ENCODE data around the gene ARRDC1.

The ARRDC1 gene

DNA sequence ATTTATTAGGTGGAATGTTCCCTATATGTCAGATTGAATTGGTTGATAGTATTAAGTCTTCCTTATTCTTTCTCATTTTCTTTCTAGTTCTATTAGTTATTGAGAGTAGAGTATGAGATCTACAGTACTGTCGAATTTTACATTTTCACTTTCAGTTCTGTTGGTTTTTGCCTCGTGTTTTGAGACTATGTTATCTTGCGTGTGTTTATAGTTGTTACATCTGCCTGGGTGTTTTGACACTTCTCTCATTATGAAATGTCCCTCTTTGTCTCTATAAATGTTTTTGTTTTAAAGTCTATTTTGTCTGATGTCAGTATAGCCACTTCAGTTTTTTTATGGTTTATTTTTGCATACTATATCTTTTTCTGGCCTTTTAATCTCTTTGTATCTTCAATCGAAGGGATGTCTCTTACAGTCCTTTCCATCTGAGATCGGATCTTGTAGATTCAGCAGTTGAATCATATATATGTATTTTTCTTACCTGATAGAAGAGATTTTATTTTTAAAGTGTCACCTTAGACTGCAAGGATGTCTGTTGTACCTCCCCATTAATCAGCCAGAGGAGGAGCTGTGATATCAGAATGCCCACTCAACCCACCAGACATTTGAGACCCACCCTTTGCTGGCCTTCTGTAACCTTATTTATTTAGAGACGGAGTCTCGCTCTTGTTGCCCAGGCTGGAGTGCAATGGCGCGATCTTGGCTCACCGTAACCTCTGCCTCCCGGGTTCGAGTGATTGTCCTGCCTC is 34.0 kb downstream of the ARRDC1 start:
- Mint-ChIP-seq H3K27me3 (ENCODE audit: low read depth, poor library complexity) (no peaks in the 10 kb centered on the region), H3K36me3 (ENCODE audit: low read depth) (peaks cover 74% of the 10 kb centered on the region), H3K9me3 (peaks cover 16% of the 10 kb centered on the region), H3K4me3 (no peak overlapping the region), H3K4me1 (no peaks in the 10 kb centered on the region), H3K27ac (no peak overlapping the region)
- TF ChIP-seq, protein P1, sequence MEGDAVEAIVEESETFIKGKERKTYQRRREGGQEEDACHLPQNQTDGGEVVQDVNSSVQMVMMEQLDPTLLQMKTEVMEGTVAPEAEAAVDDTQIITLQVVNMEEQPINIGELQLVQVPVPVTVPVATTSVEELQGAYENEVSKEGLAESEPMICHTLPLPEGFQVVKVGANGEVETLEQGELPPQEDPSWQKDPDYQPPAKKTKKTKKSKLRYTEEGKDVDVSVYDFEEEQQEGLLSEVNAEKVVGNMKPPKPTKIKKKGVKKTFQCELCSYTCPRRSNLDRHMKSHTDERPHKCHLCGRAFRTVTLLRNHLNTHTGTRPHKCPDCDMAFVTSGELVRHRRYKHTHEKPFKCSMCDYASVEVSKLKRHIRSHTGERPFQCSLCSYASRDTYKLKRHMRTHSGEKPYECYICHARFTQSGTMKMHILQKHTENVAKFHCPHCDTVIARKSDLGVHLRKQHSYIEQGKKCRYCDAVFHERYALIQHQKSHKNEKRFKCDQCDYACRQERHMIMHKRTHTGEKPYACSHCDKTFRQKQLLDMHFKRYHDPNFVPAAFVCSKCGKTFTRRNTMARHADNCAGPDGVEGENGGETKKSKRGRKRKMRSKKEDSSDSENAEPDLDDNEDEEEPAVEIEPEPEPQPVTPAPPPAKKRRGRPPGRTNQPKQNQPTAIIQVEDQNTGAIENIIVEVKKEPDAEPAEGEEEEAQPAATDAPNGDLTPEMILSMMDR (IDR thresholded peaks at IDR 0.05), result no peak
- DNase-seq, result no peak

GRCh38 chr9:137640862-137641261 is 35.4 kb downstream of the ARRDC1 start:
- H3K9me3 Mint-ChIP-seq, result peaks cover 16% of the 10 kb centered on the region
- no peak for DNase-seq
- H3K27me3 Mint-ChIP-seq (ENCODE audit: low read depth, poor library complexity), result no peaks in the 10 kb centered on the region
- peaks cover 75% of the 10 kb centered on the region for H3K36me3 Mint-ChIP-seq (ENCODE audit: low read depth)
- H3K4me3 Mint-ChIP-seq, result no peak overlapping the region
- TF ChIP-seq, protein P1 (IDR thresholded peaks at IDR 0.05), result no peak
- peaks cover 5% of the 10 kb centered on the region for H3K4me1 Mint-ChIP-seq
- peak overlapping the region; percentile 80 for H3K27ac Mint-ChIP-seq

DNA sequence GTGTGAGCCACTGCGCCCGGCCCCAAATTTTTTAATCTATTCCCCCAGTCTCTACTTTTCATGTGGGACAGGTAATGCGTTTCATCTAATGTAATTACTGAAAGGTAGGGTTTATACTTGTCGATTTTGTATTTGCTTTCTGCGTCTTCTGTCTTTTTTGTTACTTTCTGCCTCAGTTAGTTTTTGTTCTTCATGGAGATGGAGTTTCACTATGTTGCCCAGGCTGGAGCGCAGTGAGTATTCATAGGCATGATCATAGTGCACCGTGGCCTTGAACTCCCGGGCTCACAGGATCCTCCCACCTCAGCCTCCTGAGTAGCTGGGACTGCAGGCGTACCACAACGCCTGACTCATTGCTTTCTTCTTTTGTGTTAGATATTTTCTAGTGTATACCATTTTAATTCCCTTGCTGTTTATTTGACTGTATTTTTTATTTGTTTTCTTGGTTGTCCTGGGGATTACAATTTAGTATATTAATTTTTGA is 36.7 kb downstream of the ARRDC1 start:
- Mint-ChIP-seq H3K27ac (peak overlapping the region; percentile 16), H3K4me3 (no peak overlapping the region), H3K27me3 (ENCODE audit: low read depth, poor library complexity) (no peaks in the 10 kb centered on the region), H3K4me1 (peaks cover 17% of the 10 kb centered on the region), H3K9me3 (peaks cover 8% of the 10 kb centered on the region), H3K36me3 (ENCODE audit: low read depth) (peaks cover 77% of the 10 kb centered on the region)
- DNase-seq, result no peak
- TF ChIP-seq, protein P1 (IDR thresholded peaks at IDR 0.05), result no peak

DNA sequence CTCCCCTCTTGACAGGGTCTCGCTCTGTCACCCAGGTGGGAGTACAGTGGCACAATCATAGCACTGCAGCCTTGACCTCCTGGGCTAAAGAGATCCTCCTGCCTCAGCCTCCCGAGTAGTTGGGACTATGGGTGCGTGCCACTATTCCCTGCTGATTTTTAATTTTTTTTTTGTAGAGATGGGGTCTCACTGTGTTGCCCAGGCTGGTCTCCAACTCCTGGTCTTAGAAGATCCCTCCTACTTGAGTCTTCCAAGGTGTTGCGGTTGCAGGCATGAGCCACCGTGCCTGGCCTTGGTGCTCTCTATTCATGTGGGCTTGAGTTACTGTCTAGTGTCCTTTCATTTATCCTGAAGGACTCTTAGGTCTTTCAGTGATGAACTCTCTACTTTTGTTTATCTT is 37.4 kb downstream of the ARRDC1 start:
- no peak for DNase-seq
- Mint-ChIP-seq H3K36me3 (ENCODE audit: low read depth) (peaks cover 77% of the 10 kb centered on the region), H3K4me3 (no peak overlapping the region), H3K9me3 (peaks cover 4% of the 10 kb centered on the region), H3K27me3 (ENCODE audit: low read depth, poor library complexity) (no peaks in the 10 kb centered on the region), H3K27ac (no peak overlapping the region), H3K4me1 (peaks cover 18% of the 10 kb centered on the region)
- TF ChIP-seq, protein P1 (IDR thresholded peaks at IDR 0.05), result no peak

DNA sequence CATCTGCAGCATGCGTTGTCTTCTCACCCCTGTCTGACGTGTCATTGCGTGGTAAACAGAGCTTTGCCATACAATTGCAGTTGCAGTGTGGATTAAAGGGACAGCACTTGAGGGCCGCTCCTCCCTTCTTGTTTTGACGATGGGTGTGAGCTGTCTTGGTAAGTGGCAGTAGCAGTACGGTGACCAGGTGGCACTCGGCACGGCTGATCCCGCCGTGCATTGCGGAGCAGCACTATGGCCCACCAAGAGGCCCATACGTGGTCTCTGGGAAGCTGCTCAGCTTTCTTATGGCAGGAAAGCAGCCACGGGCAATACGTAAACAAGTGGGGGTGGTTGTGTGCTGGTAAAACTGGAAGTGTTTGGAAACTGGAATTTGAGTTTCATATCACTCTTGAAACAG is 38.4 kb downstream of the ARRDC1 start:
- no peak overlapping the region for H3K4me3 Mint-ChIP-seq
- no peaks in the 10 kb centered on the region for H3K27me3 Mint-ChIP-seq (ENCODE audit: low read depth, poor library complexity)
- H3K27ac Mint-ChIP-seq, result peak overlapping the region; percentile 25
- TF ChIP-seq, protein P1 (IDR thresholded peaks at IDR 0.05), result no peak
- H3K9me3 Mint-ChIP-seq, result no peaks in the 10 kb centered on the region
- no peak for DNase-seq
- H3K4me1 Mint-ChIP-seq, result peaks cover 18% of the 10 kb centered on the region
- H3K36me3 Mint-ChIP-seq (ENCODE audit: low read depth), result peaks cover 75% of the 10 kb centered on the region

- Mint-ChIP-seq H3K36me3 (ENCODE audit: low read depth) (peaks cover 77% of the 10 kb centered on the region), H3K9me3 (no peaks in the 10 kb centered on the region), H3K4me1 (peaks cover 18% of the 10 kb centered on the region), H3K4me3 (no peak overlapping the region), H3K27ac (peak overlapping the region; percentile 85), H3K27me3 (ENCODE audit: low read depth, poor library complexity) (peaks cover 4% of the 10 kb centered on the region)
- no peak for DNase-seq
- TF ChIP-seq, protein P1 (IDR thresholded peaks at IDR 0.05), result no peak
Observed at GRCh38 chr9:137645211-137645610, 39.7 kb downstream of the ARRDC1 start.

Measured in nephron progenitor cell (in vitro differentiated cells).